ENCODE results near the gene SNIP1. TPM values are rescaled to one million over a fixed set of nuclear protein-coding genes. Genes with fewer than 3 reads are reported as not detected.

SNIP1 gene
- total RNA-seq, 1 experiment from 2014 or later: 15.1 TPM

- no peak overlapping the region for H3K4me2 ChIP-seq (ENCODE audit: insufficient read depth, insufficient read length, low read length)
- H3K4ac ChIP-seq (ENCODE audit: low read depth, low read length): no peak overlapping the region
- H2BK12ac ChIP-seq (ENCODE audit: insufficient read length, low read depth, low read length): no peak overlapping the region
- H3K4me1 ChIP-seq (ENCODE audit: insufficient read depth, low read length): no peaks in the 10 kb centered on the region
- H3K23ac ChIP-seq (ENCODE audit: insufficient read length, low read depth, low read length): no peak overlapping the region
- no peaks in the 10 kb centered on the region for H4K20me1 ChIP-seq (ENCODE audit: control insufficient read depth, insufficient read depth, insufficient read length)
- no peak overlapping the region for H2AK5ac ChIP-seq (ENCODE audit: insufficient read length, low read length)
- Mint-ChIP-seq H3K27me3 (ENCODE audit: low read depth) (peaks cover 3% of the 10 kb centered on the region; the same call in 1 of the 2 replicates), H3K4me1 (peaks cover 9 to 10% of the 10 kb centered on the region in 2 experiments), H3K4me3 (no peak overlapping the region), H3K27ac (no peak overlapping the region), H3K36me3 (ENCODE audit: insufficient read depth in 1 of 3, low read depth in 3 of 3) (peaks cover 20 to 62% (median 61%) of the 10 kb centered on the region in 3 experiments; a peak in 6 of 7 replicates), H3K9me3 (peaks cover 3 to 4% of the 10 kb centered on the region in 2 experiments; a peak in 3 of 5 replicates)
- H2BK20ac ChIP-seq (ENCODE audit: low read depth, low read length, poor library complexity, severe bottlenecking): no peak overlapping the region
- no peak overlapping the region for H4K91ac ChIP-seq (ENCODE audit: insufficient read length, low read depth, low read length)
- H3K27me3 ChIP-seq (ENCODE audit: insufficient read depth, low read length): no peaks in the 10 kb centered on the region
- H3K79me1 ChIP-seq (ENCODE audit: insufficient read depth, low read depth, low read length, poor library complexity, severe bottlenecking): no peaks in the 10 kb centered on the region
- H2BK15ac ChIP-seq (ENCODE audit: low read depth, low read length): no peak overlapping the region
- TF ChIP-seq CTCF (conservative IDR thresholded peaks at IDR 0.05): no peak
- no peak overlapping the region for H4K5ac ChIP-seq (ENCODE audit: insufficient read length, low read depth, low read length)
- H4K8ac ChIP-seq (replicated peaks; ENCODE audit: insufficient read length, low read depth, low read length): no peak overlapping the region
- H3K56ac ChIP-seq (ENCODE audit: insufficient read length, low read depth, low read length): no peak overlapping the region
- peaks cover 7% of the 10 kb centered on the region for H3K23me2 ChIP-seq (ENCODE audit: insufficient read length, low read depth, low read length, poor library complexity, severe bottlenecking)
- no peak overlapping the region for H3K14ac ChIP-seq (ENCODE audit: insufficient read depth, low read length)
- WGBS (ENCODE audit: extremely low coverage, insufficient read length, low lambda C conversion rate): no CpG with 5 or more reads among the region's 6 CpGs
- H2BK120ac ChIP-seq (ENCODE audit: low read depth, low read length, poor library complexity, severe bottlenecking): no peak overlapping the region
- no peaks in the 10 kb centered on the region; the same call in 1 of the 2 replicates for H3K79me2 ChIP-seq (ENCODE audit: insufficient read depth, low read length)
- H3K9me3 ChIP-seq (ENCODE audit: control insufficient read depth, low read depth, low read length): no peaks in the 10 kb centered on the region
- no peak overlapping the region for H2AFZ ChIP-seq (ENCODE audit: low read length)
- H2BK5ac ChIP-seq (ENCODE audit: insufficient read length, low read length): no peak overlapping the region
- H3T11ph ChIP-seq (ENCODE audit: low read length): no peak overlapping the region
- H3K9ac ChIP-seq (ENCODE audit: extremely low read depth, insufficient read length, low read length): no peak overlapping the region
- DNase-seq: no peak
- no peak overlapping the region for H3K18ac ChIP-seq (ENCODE audit: insufficient read length, low read depth, low read length)
- no peak overlapping the region for H3K27ac ChIP-seq (ENCODE audit: insufficient read length, low read depth, low read length)
Measured at GRCh38 chr1:37549341-37549740, 4.8 kb downstream of the SNIP1 start.

Data from H9 (cell line).